HTR-8/SVneo (cell line): ENCODE results near the gene SH2D3C.
A peak's percentile ranks its signal among the peaks of the same experiment; 100 is the strongest.

Experiments
- DNase-seq: peaks from one replicate; pipeline ENCODE4 v3.0.0; 2011; ENCODE audit warnings: low spot score, mixed read lengths; ENCODE audit not compliant: insufficient read length
- FAIRE-seq: peaks from 2 replicates; lab custom pipeline; 2011; peaks lifted over from hg19 to GRCh38; lab: Jason Lieb, UNC

SH2D3C gene

GRCh38 chr9:127749090-127749787 is 29.2 kb downstream of the SH2D3C start:
- FAIRE-seq: no peak
- DNase-seq: no peak

- DNase-seq (no peak), FAIRE-seq (no peak)
Measured at GRCh38 chr9:127746959-127747569, 31.4 kb downstream of the SH2D3C start.

GRCh38 chr9:127744398-127745110 is 33.9 kb downstream of the SH2D3C start:
- FAIRE-seq: no peak
- no peak for DNase-seq

GRCh38 chr9:127742435-127743088 is 35.9 kb downstream of the SH2D3C start:
- DNase-seq: no peak
- no peak for FAIRE-seq

- FAIRE-seq (no peak), DNase-seq (no peak)
Measured at GRCh38 chr9:127741831-127742434, 36.5 kb downstream of the SH2D3C start.

GRCh38 chr9:127739614-127740330 is 38.7 kb downstream of the SH2D3C start:
- DNase-seq: no peak
- no peak for FAIRE-seq

GRCh38 chr9:127738666-127739065 is 39.8 kb downstream of the SH2D3C start:
- no peak for DNase-seq
- no peak for FAIRE-seq

GRCh38 chr9:127735530-127736185 is 42.8 kb downstream of the SH2D3C start:
- DNase-seq: no peak
- no peak for FAIRE-seq

- FAIRE-seq (peak; percentile 96), DNase-seq (peak; percentile 89)
Measured at GRCh38 chr9:127734747-127735529, 43.5 kb downstream of the SH2D3C start, which contains the start of gene TOR2A. Gene TOR2A, minus strand, starts transcription at chr9:127735294. Its CDS starts 24 bp downstream, at chr9:127735270.

GRCh38 chr9:127734247-127734746 is 44.2 kb downstream of the SH2D3C start:
- DNase-seq (no peak), FAIRE-seq (no peak)

- DNase-seq (no peak), FAIRE-seq (no peak)
Measured at GRCh38 chr9:127733614-127734013, 44.9 kb downstream of the SH2D3C start.

- DNase-seq (no peak), FAIRE-seq (no peak)
Measured at GRCh38 chr9:127732444-127732843, 46.0 kb downstream of the SH2D3C start.

- DNase-seq: no peak
- no peak for FAIRE-seq
Measured at GRCh38 chr9:127731938-127732337, 46.5 kb downstream of the SH2D3C start.

GRCh38 chr9:127730799-127731410 is 47.6 kb downstream of the SH2D3C start:
- FAIRE-seq (no peak), DNase-seq (no peak)

- FAIRE-seq (no peak), DNase-seq (no peak)
Measured at GRCh38 chr9:127730262-127730661, 48.2 kb downstream of the SH2D3C start.

- FAIRE-seq (no peak), DNase-seq (no peak)
Measured at GRCh38 chr9:127729522-127730256, 48.8 kb downstream of the SH2D3C start.

GRCh38 chr9:127728808-127729207 is 49.7 kb downstream of the SH2D3C start:
- DNase-seq: no peak
- no peak for FAIRE-seq
